SK-N-SH (cell line): ENCODE measurements around the gene P2RY8. TPM values are rescaled to one million over a fixed set of nuclear protein-coding genes. Genes with fewer than 3 reads are reported as not detected.
"Not testable (repeated sequence)": the region's sequence is repeated elsewhere in the genome, so short reads cannot be mapped to it uniquely, and the experiment has no call there.

Source experiments
- CTCF ChIA-PET: fragments of 300-600, 350-600 bp; formaldehyde crosslinking; extraction: SDS; loops from one replicate; lab custom pipeline; 2021; lab: Yijun Ruan, JAX
- POLR2A ChIA-PET: fragments of 350-600 bp; sonication (Branson Sonifier 250); formaldehyde crosslinking; extraction: SDS; loops from one replicate; lab custom pipeline; 2020; ENCODE audit warnings: antibody characterized with exemption, inconsistent platforms; lab: Yijun Ruan, JAX
- DNase-seq: peaks from one replicate; pipeline ENCODE4 v3.0.0; 2012
- H2AFZ ChIP-seq: fragments of 200-600 bp; sonication (generic); 2 replicates; pipeline ENCODE4 v1.8.1; 2016; ENCODE audit warnings: antibody characterized with exemption, mild to moderate bottlenecking, low read depth
- H3F3A ChIP-seq: fragments of 200-600 bp; sonication (generic); replicated peaks from 2 replicates; pipeline ENCODE3; 2016; ENCODE audit warnings: antibody characterized with exemption, mild to moderate bottlenecking; ENCODE audit not compliant: insufficient read depth
- H3K27ac ChIP-seq, 2 experiments: fragments of 200-500 bp in 1 of 2; fragments of 200-600 bp in 1 of 2; sonication (Bioruptor generic) in 1 of 2; sonication (generic), shearing (Covaris generic) in 1 of 2; 2 replicates each; pipeline versions ENCODE4 v1.5.1 to v1.6.1; 2014 to 2016; ENCODE audit warnings: low read depth in 2 of 2, inconsistent platforms in 1 of 2, low read length in 1 of 2, mild to moderate bottlenecking in 1 of 2, mixed read lengths in 1 of 2
- H3K27me3 ChIP-seq: fragments of 200-600 bp; sonication (generic), shearing (Covaris generic); 2 replicates; pipeline ENCODE4 v1.6.1; 2016; ENCODE audit warnings: mixed run types; ENCODE audit not compliant: insufficient read depth
- H3K36me3 ChIP-seq, 2 experiments: fragments of 200-500 bp in 1 of 2; fragments of 200-600 bp in 1 of 2; sonication (Bioruptor generic) in 1 of 2; sonication (generic) in 1 of 2; replicated peaks in 1 of 2; 2 replicates each; pipeline versions ENCODE3 to v1.5.1; 2014 to 2016; ENCODE audit warnings: low read length in 1 of 2, mild to moderate bottlenecking in 1 of 2; ENCODE audit not compliant: insufficient read depth in 2 of 2, control insufficient read depth in 1 of 2
- H3K4me1 ChIP-seq, 2 experiments: fragments of 200-500 bp in 1 of 2; fragments of 200-600 bp in 1 of 2; sonication (Bioruptor generic) in 1 of 2; sonication (generic), shearing (Covaris generic) in 1 of 2; 2 replicates each; pipeline versions ENCODE4 v1.5.1 to v1.6.1; 2014 to 2016; ENCODE audit warnings: low read depth in 1 of 2, low read length in 1 of 2, mixed run types in 1 of 2; ENCODE audit not compliant: insufficient read depth in 2 of 2, control insufficient read depth in 1 of 2
- H3K4me2 ChIP-seq: fragments of 200-600 bp; sonication (generic), shearing (Covaris generic); 2 replicates; pipeline ENCODE4 v1.6.1; 2017; ENCODE audit warnings: mixed run types
- H3K4me3 ChIP-seq, 2 experiments: fragments of 200-500 bp in 1 of 2; fragments of 200-600 bp in 1 of 2; sonication (Bioruptor generic) in 1 of 2; sonication (generic), shearing (Covaris generic) in 1 of 2; 2 replicates each; pipeline versions ENCODE4 v1.5.1 to v1.8.1; 2014 to 2016; ENCODE audit warnings: low read depth in 2 of 2, inconsistent platforms in 1 of 2, low read length in 1 of 2, mild to moderate bottlenecking in 1 of 2, mixed read lengths in 1 of 2, moderate library complexity in 1 of 2
- H3K79me2 ChIP-seq: fragments of 200-600 bp; sonication (generic); 2 replicates; pipeline ENCODE4 v1.8.1; 2017; ENCODE audit warnings: mild to moderate bottlenecking; ENCODE audit not compliant: insufficient read depth
- H3K9ac ChIP-seq: fragments of 200-600 bp; sonication (generic); 2 replicates; pipeline ENCODE4 v1.6.1; 2017; ENCODE audit warnings: mixed run types
- H3K9me2 ChIP-seq: fragments of 200-600 bp; sonication (generic); 2 replicates; pipeline ENCODE4 v1.6.1; 2017; ENCODE audit warnings: mixed run types
- H3K9me3 ChIP-seq: fragments of 200-600 bp; sonication (generic); 2 replicates; pipeline ENCODE4 v1.6.1; 2017; ENCODE audit warnings: mixed run types, mild to moderate bottlenecking, moderate library complexity
- H4K20me1 ChIP-seq: fragments of 200-600 bp; sonication (generic); 2 replicates; pipeline ENCODE4 v1.6.1; 2017; ENCODE audit warnings: mild to moderate bottlenecking, mixed run types; ENCODE audit not compliant: insufficient read depth
- CTCF ChIP-seq: fragments of 200-600 bp; sonication (generic); IDR thresholded peaks from 2 replicates; pipeline ENCODE4 v1.6.1; 2017; ENCODE audit warnings: antibody characterized with exemption, mild to moderate bottlenecking, moderate library complexity
- EP300 ChIP-seq, 2 experiments: IDR thresholded peaks; 2 replicates each; pipeline versions ENCODE4 v1.4.0 to v1.6.1; 2012; ENCODE audit warnings: borderline replicate concordance in 1 of 2, low read depth in 1 of 2, low read length in 1 of 2
- EZH2phosphoT487 ChIP-seq: fragments of 200-600 bp; sonication (generic); IDR thresholded peaks from 2 replicates; pipeline ENCODE4 v1.6.1; 2017; ENCODE audit warnings: low read depth, mixed run types, mild to moderate bottlenecking, antibody characterized with exemption, moderate library complexity, borderline replicate concordance
- FOSL2 ChIP-seq: IDR thresholded peaks from 2 replicates; pipeline ENCODE4 v1.4.0; 2012; ENCODE audit warnings: low read depth, mild to moderate bottlenecking, moderate library complexity, borderline replicate concordance
- NFIC ChIP-seq: IDR thresholded peaks from 2 replicates; pipeline ENCODE4 v1.4.0; 2012; ENCODE audit warnings: borderline replicate concordance
- RAD21 ChIP-seq: IDR thresholded peaks from 2 replicates; pipeline ENCODE4 v1.6.1; 2012; ENCODE audit warnings: mild to moderate bottlenecking, low read length
- RXRA ChIP-seq: IDR thresholded peaks from 2 replicates; pipeline ENCODE4 v1.4.0; 2012; ENCODE audit warnings: low read depth, mild to moderate bottlenecking, borderline replicate concordance
- SIN3A ChIP-seq: IDR thresholded peaks from 2 replicates; pipeline ENCODE4 v1.6.1; 2012; ENCODE audit warnings: low read depth, mild to moderate bottlenecking, low read length, moderate library complexity, borderline replicate concordance
- SMC3 ChIP-seq: IDR thresholded peaks from 2 replicates; pipeline ENCODE4 v1.6.1; 2012; ENCODE audit warnings: low read depth, low read length, improper control_type of control experiment
- TAF1 ChIP-seq: IDR thresholded peaks from 2 replicates; pipeline ENCODE4 v1.6.1; 2012; ENCODE audit warnings: low read depth, mild to moderate bottlenecking, low read length, moderate library complexity, borderline replicate concordance
- TEAD4 ChIP-seq: IDR thresholded peaks from 2 replicates; pipeline ENCODE4 v1.4.0; 2012; ENCODE audit warnings: mild to moderate bottlenecking, borderline replicate concordance; ENCODE audit not compliant: insufficient read depth
- USF1 ChIP-seq: IDR thresholded peaks from 2 replicates; pipeline ENCODE4 v1.4.0; 2012; ENCODE audit warnings: low read depth, borderline replicate concordance
- ZBTB33 ChIP-seq: IDR thresholded peaks from 2 replicates; pipeline ENCODE4 v1.4.0; 2012; ENCODE audit warnings: low read depth, borderline replicate concordance
- WGBS: methylation state at CpG from one replicate; pipeline ENCODE4 v1.1.6; 2017; ENCODE audit warnings: low lambda C conversion rate; 5-methylcytosine and 5-hydroxymethylcytosine counted together
- polyA plus RNA-seq, 3 experiments: library from polyadenylated mRNA; depleted of rRNA; stranded (reverse); fragments of >200 nt; gene quantifications; 2 replicates each; pipeline ENCODE4 v1.2.3, GENCODE V29; 2012

Gene P2RY8
- polyA plus RNA-seq, 1 of the 3 experiments (the other 2 are of a cell fraction) = 0.08 TPM

GRCh38 chrX:1525583-1526355 lies 11.2 kb downstream of the P2RY8 start (continued):
- no peak for TF ChIP-seq EZH2phosphoT487
- TF ChIP-seq, all 33 proteins: peak for 0

- no peak for DNase-seq
- no peaks in the 10 kb centered on the region for H3K4me1 ChIP-seq
- CTCF ChIA-PET = no interaction called here
These were observed 12.0 kb downstream of the P2RY8 start for GRCh38 chrX:1524874-1525582.

GRCh38 chrX:1522905-1523304 lies 14.1 kb downstream of the P2RY8 start:
- H3K27ac ChIP-seq, DNase-seq, H4K20me1 ChIP-seq, H2AFZ ChIP-seq, H3K79me2 ChIP-seq, POLR2A ChIA-PET, H3K9me3 ChIP-seq, H3K9ac ChIP-seq, H3K4me2 ChIP-seq, H3K4me1 ChIP-seq, H3K4me3 ChIP-seq, H3K27me3 ChIP-seq, H3K36me3 ChIP-seq, H3F3A ChIP-seq, CTCF ChIA-PET, H3K9me2 ChIP-seq: not testable (repeated sequence)
- WGBS = 47% methylated on average over 4 of the region's 4 CpGs

More at GRCh38 chrX:1524874-1525582, 12.0 kb downstream of the P2RY8 start:
- H3F3A ChIP-seq = no peaks in the 10 kb centered on the region
- no peaks in the 10 kb centered on the region for H4K20me1 ChIP-seq
- H3K27ac ChIP-seq = no peak overlapping the region
- H3K4me3 ChIP-seq = no peak overlapping the region
- no peaks in the 10 kb centered on the region for H3K79me2 ChIP-seq
- POLR2A ChIA-PET = no interaction called here
- TF ChIP-seq FOSL2 = no peak
- no peak for TF ChIP-seq SMC3
- no peak for TF ChIP-seq EP300 (IDR thresholded peaks at IDR 0.05; ENCODE audit: borderline replicate concordance in 1 of 2, low read depth in 1 of 2, low read length in 1 of 2)
- TF ChIP-seq USF1 = no peak
- no peak overlapping the region for H3K9ac ChIP-seq
- no peak overlapping the region for H3K4me2 ChIP-seq
- H2AFZ ChIP-seq = no peak overlapping the region
- H3K27me3 ChIP-seq = no peaks in the 10 kb centered on the region
- H3K9me3 ChIP-seq = no peaks in the 10 kb centered on the region
- H3K36me3 ChIP-seq = no peaks in the 10 kb centered on the region
- no peaks in the 10 kb centered on the region for H3K9me2 ChIP-seq
- 31% methylated on average over 4 of the region's 4 CpGs for WGBS

GRCh38 chrX:1521459-1521956 lies 15.5 kb downstream of the P2RY8 start:
- Histone ChIP-seq H3K9ac (no peak overlapping the region), H3K79me2 (no peaks in the 10 kb centered on the region), H2AFZ (no peak overlapping the region), H3K4me1 (no peaks in the 10 kb centered on the region), H3K9me2 (no peaks in the 10 kb centered on the region), H3K36me3 (no peaks in the 10 kb centered on the region), H3K4me3 (no peak overlapping the region), H3F3A (no peaks in the 10 kb centered on the region), H3K4me2 (no peak overlapping the region), H3K27me3 (no peaks in the 10 kb centered on the region), H4K20me1 (no peaks in the 10 kb centered on the region), H3K9me3 (no peaks in the 10 kb centered on the region), H3K27ac (no peak overlapping the region)
- no peak for DNase-seq
- WGBS = 47% methylated on average over 13 of the region's 13 CpGs
- ChIA-PET POLR2A (no interaction called here), CTCF (no interaction called here)
- TF ChIP-seq CTCF = no peak
- no peak for TF ChIP-seq SIN3A
- no peak for TF ChIP-seq RAD21
- TF ChIP-seq TAF1 = no peak
- no peak for TF ChIP-seq ZBTB33
- TF ChIP-seq NFIC = no peak
- no peak for TF ChIP-seq TEAD4
- TF ChIP-seq RXRA = no peak
